GM12878 (cell line): ENCODE results near the gene THAP5. TPM values are rescaled to one million over a fixed set of nuclear protein-coding genes. Genes with fewer than 3 reads are reported as not detected.

Source experiments
- ATAC-seq: fragments of 200-7000 bp; cut with Tn5 transposase; 3 replicates; pipeline ENCODE4 v1.9.1; 2020; ENCODE audit warnings: mild to moderate bottlenecking, moderate library complexity
- BruUV-seq: library from RNA; stranded (reverse); fragments of 400-500 nt; replicated peaks from 2 replicates; lab custom pipeline; 2021; lab: Mats Ljungman, UMichigan
- CTCF ChIA-PET: fragments of 300-600 bp; sonication (Branson Sonifier 250); formaldehyde crosslinking; extraction: SDS; loops from one replicate; lab custom pipeline; 2021; ENCODE audit warnings: inconsistent platforms; lab: Yijun Ruan, JAX
- POLR2A ChIA-PET: fragments of 350-600 bp; formaldehyde crosslinking; extraction: SDS; loops from one replicate; lab custom pipeline; 2021; ENCODE audit warnings: inconsistent platforms; lab: Charles Lee
- RAD21 ChIA-PET: fragments of 300-600 bp; sonication (Branson Sonifier 250); formaldehyde crosslinking; loops from one replicate; lab custom pipeline; 2023; ENCODE audit warnings: antibody characterized with exemption; ENCODE audit not compliant: unreplicated experiment; lab: Charles Lee
- SMC1A ChIA-PET: fragments of 300-600 bp; sonication (Branson Sonifier 250); formaldehyde crosslinking; loops from one replicate; lab custom pipeline; 2023; ENCODE audit not compliant: unreplicated experiment, uncharacterized antibody; lab: Charles Lee
- DNase-seq: peaks from one replicate; pipeline ENCODE4 v3.0.0-alpha.2; 2011; ENCODE audit warnings: low read depth, low spot score
- FAIRE-seq: peaks from 3 replicates; lab custom pipeline; 2011; peaks lifted over from hg19 to GRCh38; lab: Jason Lieb, UNC
- H2AFZ ChIP-seq: 2 replicates; pipeline ENCODE4 v1.6.0; 2011; ENCODE audit warnings: low read depth, low read length, control low read depth; ENCODE audit not compliant: control insufficient read depth
- H3K27ac ChIP-seq: 2 replicates; pipeline ENCODE4 v1.5.1; 2011; ENCODE audit warnings: control low read depth; ENCODE audit not compliant: control insufficient read depth, insufficient read depth
- H3K27me3 ChIP-seq, 2 experiments: replicated peaks in 1 of 2; 2 replicates each; pipeline versions ENCODE4 v1.6.0 to v1.6.1; 2011; ENCODE audit warnings: low read length in 1 of 2; ENCODE audit not compliant: control insufficient read depth in 2 of 2, insufficient read depth in 2 of 2
- H3K36me3 ChIP-seq, 2 experiments: 2 replicates each; pipeline ENCODE4 v1.5.1; 2011; ENCODE audit warnings: low read length in 1 of 2; ENCODE audit not compliant: control insufficient read depth in 2 of 2, insufficient read depth in 2 of 2
- H3K4me1 ChIP-seq: 2 replicates; pipeline ENCODE4 v1.6.1; 2011; ENCODE audit warnings: mild to moderate bottlenecking, low read length, moderate library complexity, mixed read lengths; ENCODE audit not compliant: control insufficient read depth, insufficient read depth
- H3K4me2 ChIP-seq: 2 replicates; pipeline ENCODE4 v1.6.0; 2011; ENCODE audit warnings: control low read depth; ENCODE audit not compliant: control insufficient read depth, insufficient read depth
- H3K4me3 ChIP-seq: fragments of 200-600 bp; sonication (generic); 2 replicates; pipeline ENCODE4 v1.5.1; 2016
- H3K79me2 ChIP-seq: 2 replicates; pipeline ENCODE4 v1.6.0; 2011; ENCODE audit warnings: low read length; ENCODE audit not compliant: control insufficient read depth, insufficient read depth
- H3K9ac ChIP-seq: 2 replicates; pipeline ENCODE4 v1.8.0; 2011; ENCODE audit warnings: low read length, control low read depth, mixed read lengths; ENCODE audit not compliant: control insufficient read depth, insufficient read depth
- H3K9me3 ChIP-seq: replicated peaks from 3 replicates; pipeline ENCODE4 v1.5.1; 2011; ENCODE audit warnings: mild to moderate bottlenecking, low read length; ENCODE audit not compliant: control insufficient read depth, insufficient read depth
- H4K20me1 ChIP-seq: 2 replicates; pipeline ENCODE4 v1.6.0; 2011; ENCODE audit not compliant: control insufficient read depth, insufficient read depth
- MEF2B ChIP-seq: fragments of 450-650 bp; IDR thresholded peaks from 2 replicates; pipeline ENCODE4 v1.6.1; 2018; ENCODE audit warnings: mild to moderate bottlenecking, moderate library complexity; ENCODE audit not compliant: partially characterized antibody, poor library complexity, severe bottlenecking
- MTA2 ChIP-seq: fragments of 450-650 bp; IDR thresholded peaks from 2 replicates; pipeline ENCODE4 v1.6.1; 2016; ENCODE audit warnings: low read depth, mild to moderate bottlenecking, moderate library complexity
- WGBS: methylation state at CpG from one replicate; pipeline ENCODE4 v1.1.6; 2016; ENCODE audit warnings: low lambda C conversion rate; ENCODE audit not compliant: insufficient replicate concordance, insufficient coverage; ENCODE audit errors: missing lambda C conversion rate; 5-methylcytosine and 5-hydroxymethylcytosine counted together
- in situ Hi-C: fragments of 300-500 bp; cut with MboI; formaldehyde crosslinking; loops from 9 replicates; pipeline ENCODE4 v1.14.3; 2018; ENCODE audit warnings: mixed read lengths
- intact Hi-C: fragments of 100-400 bp; cut with micrococcal nuclease; formaldehyde crosslinking; loops from one replicate; pipeline ENCODE4 v1.14.2; 2022; ENCODE audit not compliant: unreplicated experiment
- polyA plus RNA-seq, 11 experiments: library from polyadenylated mRNA; depleted of rRNA in 4 of 11; unstranded in 6 of 11; stranded (reverse) in 5 of 11; fragments of >200 nt; fragmentation: Nextera tagmentation in 4 of 11; fragmentation: Illumina TruSeq in 1 of 11; extraction: Ambion mirVana in 4 of 11; extraction: Trizol in 1 of 11; gene quantifications; 1 replicate in 1 of 11; 2 replicates in 10 of 11; pipeline versions ENCODE4 v1.2.1 to v1.2.3, GENCODE V29; 2011 to 2016; ENCODE audit warnings: inconsistent platforms in 2 of 11, missing spikeins in 2 of 11, low read depth in 1 of 11
- total RNA-seq, 4 experiments: library from RNA; depleted of rRNA in 3 of 4; stranded (reverse); fragments of >200 nt in 3 of 4; fragmentation: Illumina TruSeq in 1 of 4; extraction: Trizol in 1 of 4; gene quantifications; 2 replicates each; pipeline versions ENCODE4 v1.2.1 to v1.2.3, GENCODE V29; 2013 to 2021

THAP5 gene
- total and polyA plus RNA-seq, 10 of the 15 experiments (the other 5 are each of a cell fraction or from before 2014, with no cell fraction given), result 13.0 to 47.7 (median 24.2) TPM

DNA sequence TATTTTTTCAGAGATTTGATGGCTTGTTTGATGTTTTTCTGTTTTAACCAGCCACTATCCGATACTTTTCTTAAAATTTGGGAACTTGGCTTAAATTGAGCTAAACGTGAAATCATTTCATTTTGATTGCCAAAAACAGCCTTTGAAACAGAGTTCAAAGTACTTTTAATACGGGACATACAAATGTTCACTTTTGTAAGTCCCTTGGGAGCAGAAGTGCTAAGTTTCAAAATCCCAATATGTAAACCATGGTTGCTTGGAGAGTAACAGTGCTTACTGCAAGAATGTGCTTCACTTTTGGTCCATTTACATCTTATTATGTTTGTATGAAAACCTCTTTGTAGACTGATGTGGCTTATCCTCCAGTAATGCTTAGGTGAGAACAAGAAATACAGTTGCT, 54.5 kb downstream of the THAP5 start:
- no peak overlapping the region for H3K9ac ChIP-seq
- no peaks in the 10 kb centered on the region for H4K20me1 ChIP-seq
- ChIA-PET POLR2A (interaction anchor here (1.0 kb wide), 1 partner anchor 12 kb away, joined by 3 read pairs; no protein-coding TSS in a partner anchor), CTCF (no interaction called here), SMC1A (interaction anchor here (1.3 to 1.6 kb wide), 3 partner anchors 8 to 11 kb away, joined by 3 to 7 read pairs (median 6); partner anchors contain the start of gene PNPLA8), RAD21 (no interaction called here)
- no peak for DNase-seq
- no peak for ATAC-seq
- TF ChIP-seq MEF2B, result peak; percentile 42
- TF ChIP-seq MTA2, result no peak
- no peaks in the 10 kb centered on the region for H3K79me2 ChIP-seq
- no peaks in the 10 kb centered on the region for H3K27me3 ChIP-seq
- in situ Hi-C loops, result no loop called here
- intact Hi-C loops, result no loop called here
- H3K4me1 ChIP-seq, result no peaks in the 10 kb centered on the region
- FAIRE-seq, result no peak
- no peak overlapping the region for H2AFZ ChIP-seq
- BruUV-seq, result no TSS peak
- H3K27ac ChIP-seq, result no peak overlapping the region
- no peaks in the 10 kb centered on the region; the same call in 2 of the 3 replicates for H3K9me3 ChIP-seq
- H3K36me3 ChIP-seq, result peaks cover 0 to 4% of the 10 kb centered on the region in 2 experiments; a peak in 1 of 4 replicates
- WGBS, result 53% methylated on average over 3 of the region's 3 CpGs
- no peak overlapping the region for H3K4me2 ChIP-seq
- H3K4me3 ChIP-seq, result no peak overlapping the region

Other genes starting within 250 kb of the THAP5 start
- gene NRCAM, start 113.3 kb downstream of the THAP5 start, total RNA-seq (2014; rRNA removed), result 0.98 and 1.2 TPM in 2 replicates
- 1.1 and 1.6 TPM in 2 replicates for gene NRCAM, start 113.3 kb downstream of the THAP5 start, total RNA-seq (2014; rRNA removed; fragmentation: Illumina TruSeq; extraction: Trizol)
- 1.4 and 1.7 TPM in 2 replicates for gene NRCAM, start 113.3 kb downstream of the THAP5 start, total RNA-seq (2021)
- gene NRCAM, start 113.3 kb downstream of the THAP5 start, polyA plus RNA-seq (2011; rRNA removed), result 2.0 and 3.0 TPM in 2 replicates
- gene NRCAM, start 113.3 kb downstream of the THAP5 start, polyA plus RNA-seq (2014; fragmentation: Illumina TruSeq; extraction: Trizol), result 1.4 and 2.6 TPM in 2 replicates
- gene NRCAM, start 113.3 kb downstream of the THAP5 start, polyA plus RNA-seq (2014; fragmentation: Nextera tagmentation; extraction: Ambion mirVana), result under 1 TPM; 0.32 to 0.49 TPM
- 0.59 and 0.75 TPM in 2 replicates for gene NRCAM, start 113.3 kb downstream of the THAP5 start, polyA plus RNA-seq (2014; rRNA removed)
- gene NRCAM, start 113.3 kb downstream of the THAP5 start, polyA plus RNA-seq (2016; fragmentation: Nextera tagmentation; extraction: Ambion mirVana), result under 1 TPM; 0.30 to 0.92 TPM
- gene PNPLA8, start 43.6 kb downstream of the THAP5 start, total RNA-seq (2014; rRNA removed), result 8.6 and 11.6 TPM in 2 replicates
- 15.6 and 18.4 TPM in 2 replicates for gene PNPLA8, start 43.6 kb downstream of the THAP5 start, total RNA-seq (2014; rRNA removed; fragmentation: Illumina TruSeq; extraction: Trizol)
- gene PNPLA8, start 43.6 kb downstream of the THAP5 start, total RNA-seq (2021), result 10.5 TPM in 2 replicates
- 16.3 and 32.0 TPM in 2 replicates for gene PNPLA8, start 43.6 kb downstream of the THAP5 start, polyA plus RNA-seq (2011; rRNA removed)
- 12.3 and 14.1 TPM in 2 replicates for gene PNPLA8, start 43.6 kb downstream of the THAP5 start, polyA plus RNA-seq (2014; fragmentation: Illumina TruSeq; extraction: Trizol)
- 10 to 100 TPM in 1 of 2 experiments, 1 to 10 TPM in 1; 9.8 to 12.0 TPM for gene PNPLA8, start 43.6 kb downstream of the THAP5 start, polyA plus RNA-seq (2014; fragmentation: Nextera tagmentation; extraction: Ambion mirVana)
- gene PNPLA8, start 43.6 kb downstream of the THAP5 start, polyA plus RNA-seq (2014; rRNA removed), result 5.5 and 8.0 TPM in 2 replicates
- 10 to 100 TPM; 14.3 to 16.1 TPM for gene PNPLA8, start 43.6 kb downstream of the THAP5 start, polyA plus RNA-seq (2016; fragmentation: Nextera tagmentation; extraction: Ambion mirVana)
- 15.6 and 20.9 TPM in 2 replicates for gene DNAJB9, start 168 bp upstream of the THAP5 start, total RNA-seq (2014; rRNA removed)
- 9.2 and 10.2 TPM in 2 replicates for gene DNAJB9, start 168 bp upstream of the THAP5 start, total RNA-seq (2014; rRNA removed; fragmentation: Illumina TruSeq; extraction: Trizol)
- gene DNAJB9, start 168 bp upstream of the THAP5 start, total RNA-seq (2021), result 6.9 and 8.4 TPM in 2 replicates
- gene DNAJB9, start 168 bp upstream of the THAP5 start, polyA plus RNA-seq (2011; rRNA removed), result 5.8 and 7.7 TPM in 2 replicates
- gene DNAJB9, start 168 bp upstream of the THAP5 start, polyA plus RNA-seq (2014; fragmentation: Illumina TruSeq; extraction: Trizol), result 7.2 and 7.9 TPM in 2 replicates
- gene DNAJB9, start 168 bp upstream of the THAP5 start, polyA plus RNA-seq (2014; fragmentation: Nextera tagmentation; extraction: Ambion mirVana), result 1 to 10 TPM; 4.5 to 5.0 TPM
- 9.4 and 13.3 TPM in 2 replicates for gene DNAJB9, start 168 bp upstream of the THAP5 start, polyA plus RNA-seq (2014; rRNA removed)
- 10 to 100 TPM; 17.6 to 19.1 TPM for gene DNAJB9, start 168 bp upstream of the THAP5 start, polyA plus RNA-seq (2016; fragmentation: Nextera tagmentation; extraction: Ambion mirVana)